ENCODE measurements around the gene FAM20C. TPM values are rescaled to one million over a fixed set of nuclear protein-coding genes. Genes with fewer than 3 reads are reported as not detected.
A peak's percentile ranks its signal among the peaks of the same experiment; 100 is the strongest.

Gene FAM20C
- total and polyA plus RNA-seq, 7 donors = 3.0 to 51.3 (median 21.0) TPM

DNA sequence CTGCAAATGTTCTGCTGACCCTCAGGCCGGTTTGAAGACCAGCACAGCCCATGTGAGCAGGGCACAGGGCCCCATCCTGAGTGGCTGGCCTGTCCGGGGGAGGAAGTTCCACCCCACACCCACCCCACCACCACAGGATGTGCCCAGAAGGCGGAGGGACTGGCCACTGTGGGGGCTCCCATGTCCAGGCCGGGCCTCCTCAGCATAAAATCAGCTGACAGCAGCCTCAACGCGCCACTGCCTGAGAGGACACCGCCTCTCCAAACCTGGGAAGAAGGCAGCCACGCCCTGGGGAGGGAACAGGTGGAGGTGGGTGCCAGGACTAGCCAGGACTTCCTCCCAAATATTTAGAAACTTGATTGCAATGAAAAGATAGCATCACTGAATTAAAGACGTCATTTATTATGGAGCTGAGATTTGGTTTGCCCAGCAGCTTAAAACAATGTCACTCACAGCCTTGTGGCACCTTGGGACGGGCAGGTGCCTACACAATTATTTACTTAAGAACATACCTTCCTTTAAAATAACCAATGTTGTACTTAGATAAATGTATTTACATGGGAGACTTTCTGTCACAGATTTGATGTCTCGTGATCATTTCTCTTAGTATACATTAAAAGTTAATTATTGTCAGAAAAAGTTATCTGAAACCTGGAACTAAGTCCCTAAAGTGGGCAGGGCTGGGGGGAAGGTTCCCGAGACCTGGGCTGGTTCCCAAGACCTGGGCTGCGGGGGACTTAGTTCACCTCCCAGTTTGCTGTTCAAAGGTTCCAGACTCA lies 27.3 kb upstream of the FAM20C start:
- DNase-seq = peak; percentile 63
- Histone ChIP-seq H3K27me3 (peaks cover 0 to 3% (median 0%) of the 10 kb centered on the region in 3 donors), H3K4me3 (no peak overlapping the region), H3K4me1 (peaks cover 0 to 12% (median 0%) of the 10 kb centered on the region in 4 donors), H3K27ac (no peak overlapping the region), H3K36me3 (no peaks in the 10 kb centered on the region), H3K9me3 (no peaks in the 10 kb centered on the region)
- intact Hi-C loops (cut with DNase I) = no loop called here
- TF ChIP-seq, protein P1, sequence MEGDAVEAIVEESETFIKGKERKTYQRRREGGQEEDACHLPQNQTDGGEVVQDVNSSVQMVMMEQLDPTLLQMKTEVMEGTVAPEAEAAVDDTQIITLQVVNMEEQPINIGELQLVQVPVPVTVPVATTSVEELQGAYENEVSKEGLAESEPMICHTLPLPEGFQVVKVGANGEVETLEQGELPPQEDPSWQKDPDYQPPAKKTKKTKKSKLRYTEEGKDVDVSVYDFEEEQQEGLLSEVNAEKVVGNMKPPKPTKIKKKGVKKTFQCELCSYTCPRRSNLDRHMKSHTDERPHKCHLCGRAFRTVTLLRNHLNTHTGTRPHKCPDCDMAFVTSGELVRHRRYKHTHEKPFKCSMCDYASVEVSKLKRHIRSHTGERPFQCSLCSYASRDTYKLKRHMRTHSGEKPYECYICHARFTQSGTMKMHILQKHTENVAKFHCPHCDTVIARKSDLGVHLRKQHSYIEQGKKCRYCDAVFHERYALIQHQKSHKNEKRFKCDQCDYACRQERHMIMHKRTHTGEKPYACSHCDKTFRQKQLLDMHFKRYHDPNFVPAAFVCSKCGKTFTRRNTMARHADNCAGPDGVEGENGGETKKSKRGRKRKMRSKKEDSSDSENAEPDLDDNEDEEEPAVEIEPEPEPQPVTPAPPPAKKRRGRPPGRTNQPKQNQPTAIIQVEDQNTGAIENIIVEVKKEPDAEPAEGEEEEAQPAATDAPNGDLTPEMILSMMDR (IDR thresholded peaks at IDR 0.05) = no peak
- no peak for TF ChIP-seq POLR2A (IDR thresholded peaks at IDR 0.05)
- TF ChIP-seq POLR2AphosphoS5 (IDR thresholded peaks at IDR 0.05) = no peak
- no peak for TF ChIP-seq EP300 (IDR thresholded peaks at IDR 0.05)
- 17 to 64% methylated on average over 13 of the region's 13 CpGs for WGBS, 2 donors

DNA sequence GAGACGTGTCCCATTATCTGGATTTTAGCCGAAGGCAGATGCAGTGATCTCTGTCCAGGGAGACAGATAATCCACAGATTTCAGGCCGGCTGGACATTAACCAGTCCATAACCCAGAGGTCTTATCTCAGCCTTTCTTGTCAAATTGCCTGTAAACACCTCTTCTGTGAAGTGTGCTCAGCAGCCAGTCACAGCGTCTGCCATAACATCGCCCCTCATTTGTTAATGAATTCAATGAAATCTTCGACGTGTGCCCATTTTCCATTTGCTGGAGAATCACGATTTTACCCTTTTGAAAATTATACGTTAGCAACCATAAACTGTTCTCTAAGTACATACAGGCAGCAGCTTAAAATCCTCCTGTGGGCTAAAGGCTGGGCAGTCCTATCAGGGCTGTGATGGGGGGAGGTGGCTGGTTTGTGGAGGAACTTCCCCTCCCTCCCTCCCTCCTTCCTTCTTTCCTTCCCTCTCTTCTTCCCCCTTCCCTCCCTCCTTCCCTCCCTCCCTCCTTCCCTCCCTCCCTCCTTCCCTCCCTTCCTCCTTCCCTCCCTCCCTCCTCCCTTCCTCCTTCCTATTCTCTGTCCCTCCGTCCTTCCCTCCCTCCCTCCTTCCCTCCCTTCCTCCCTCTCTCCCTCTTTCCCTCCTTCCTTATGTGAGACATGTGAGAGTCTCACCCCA lies 26.6 kb upstream of the FAM20C start:
- intact Hi-C loops (cut with DNase I) = no loop called here
- Histone ChIP-seq H3K4me1 (peaks cover 0 to 12% (median 0%) of the 10 kb centered on the region in 4 donors), H3K27me3 (no peaks in the 10 kb centered on the region), H3K27ac (peak overlapping the region in 1 of 4 donors; percentile 31), H3K36me3 (no peaks in the 10 kb centered on the region), H3K9me3 (no peaks in the 10 kb centered on the region), H3K4me3 (no peak overlapping the region)
- WGBS, 2 donors = 12 to 55% methylated on average over 10 of the region's 10 CpGs
- peak; percentile 47 for DNase-seq
- TF ChIP-seq POLR2A (IDR thresholded peaks at IDR 0.05) = no peak
- TF ChIP-seq POLR2AphosphoS5 (IDR thresholded peaks at IDR 0.05) = no peak
- TF ChIP-seq, protein P1 (IDR thresholded peaks at IDR 0.05) = no peak

DNA sequence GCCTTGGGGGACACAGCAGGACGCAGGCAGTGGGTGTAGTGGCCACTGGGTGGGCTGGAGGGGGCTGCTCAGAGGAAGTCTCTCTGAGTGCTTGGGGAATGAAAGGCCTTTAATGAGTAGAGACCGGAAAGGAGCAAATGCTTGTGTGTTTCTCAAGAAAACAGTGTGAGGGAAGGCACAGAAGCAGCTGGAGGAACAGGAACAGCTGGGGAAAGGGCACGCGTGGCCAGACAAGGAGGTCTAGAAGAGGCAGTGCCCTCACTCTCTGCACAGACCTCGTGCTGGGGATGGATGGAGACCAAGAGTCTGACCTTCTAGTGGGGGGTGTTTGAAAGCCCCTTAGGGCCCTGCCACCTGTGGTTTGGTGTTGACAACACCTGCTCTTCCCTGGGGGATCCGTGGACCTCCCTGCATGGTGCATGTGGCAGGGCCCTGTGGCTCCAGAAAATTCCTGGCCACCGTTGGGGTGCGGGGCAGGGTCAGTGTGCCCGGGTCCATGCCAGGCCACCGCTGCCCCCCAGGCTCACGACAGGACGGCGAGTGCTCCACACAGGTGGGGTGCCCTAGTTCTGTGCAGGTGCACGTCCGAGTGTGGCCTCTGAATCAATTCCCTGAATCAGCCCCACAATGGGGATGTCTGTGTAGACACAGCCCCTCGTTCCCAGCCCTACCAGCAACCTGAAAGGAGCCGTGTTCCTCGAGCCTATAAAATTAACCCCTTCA lies 25.9 kb upstream of the FAM20C start:
- intact Hi-C loops (cut with DNase I) = no loop called here
- H3K27ac ChIP-seq = peak overlapping the region in 1 of 4 donors; percentile 31
- H3K4me1 ChIP-seq = peaks cover 0 to 12% (median 0%) of the 10 kb centered on the region in 4 donors
- H3K4me3 ChIP-seq = no peak overlapping the region
- H3K9me3 ChIP-seq = no peaks in the 10 kb centered on the region
- TF ChIP-seq EP300 (IDR thresholded peaks at IDR 0.05) (no peak), POLR2A (IDR thresholded peaks at IDR 0.05) (no peak), POLR2AphosphoS5 (IDR thresholded peaks at IDR 0.05) (no peak)
- TF ChIP-seq, protein P1 (IDR thresholded peaks at IDR 0.05) = no peak
- peak; percentile 62 for DNase-seq
- WGBS, 2 donors = 51 to 67% methylated on average over 18 of the region's 18 CpGs
- H3K36me3 ChIP-seq = no peaks in the 10 kb centered on the region
- H3K27me3 ChIP-seq = no peaks in the 10 kb centered on the region

DNA sequence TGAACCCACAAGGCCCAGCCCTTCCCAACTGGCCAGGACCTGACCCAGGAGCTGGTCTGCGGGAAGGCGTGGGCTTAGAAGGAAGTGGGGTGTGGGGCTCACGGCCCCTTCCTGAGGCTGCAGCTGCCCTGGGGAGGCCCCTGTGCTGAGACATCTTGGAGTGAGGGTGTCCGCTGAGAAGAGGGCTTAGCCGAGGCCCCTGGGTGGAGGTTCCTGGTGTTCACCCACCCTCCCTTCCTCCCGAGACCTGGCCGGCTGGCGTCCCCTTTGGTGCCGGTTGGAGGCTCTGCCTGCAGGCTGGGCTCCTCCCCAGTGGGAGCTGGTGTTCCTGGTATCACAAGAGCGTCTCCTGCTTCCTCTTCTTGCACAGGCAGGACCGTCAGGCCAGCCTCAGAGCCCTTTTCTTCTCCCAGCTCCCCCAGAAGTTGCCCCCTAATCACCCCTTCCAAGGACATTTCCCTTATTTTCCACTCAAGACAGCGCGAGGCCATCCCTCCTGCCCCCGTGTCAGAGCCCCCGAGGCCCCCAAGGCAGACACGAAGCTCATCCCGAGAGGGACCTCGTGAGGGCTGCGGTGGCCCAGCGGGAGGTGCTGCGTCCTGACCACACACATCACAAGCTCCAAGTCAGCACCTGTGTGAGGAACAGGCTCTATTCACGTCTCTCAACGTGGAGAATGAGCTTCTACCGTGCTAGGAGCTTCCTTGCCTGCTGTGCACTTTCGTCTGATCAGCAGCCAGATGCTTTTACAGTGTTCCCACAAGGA lies 25.1 kb upstream of the FAM20C start:
- peak; percentile 62 for DNase-seq
- 69 to 79% methylated on average over 25 of the region's 25 CpGs for WGBS, 2 donors
- TF ChIP-seq, protein P1 (IDR thresholded peaks at IDR 0.05) = no peak
- TF ChIP-seq POLR2A (IDR thresholded peaks at IDR 0.05) = no peak
- no peak for TF ChIP-seq POLR2AphosphoS5 (IDR thresholded peaks at IDR 0.05)
- TF ChIP-seq EP300 (IDR thresholded peaks at IDR 0.05) = no peak
- Histone ChIP-seq H3K27me3 (no peaks in the 10 kb centered on the region), H3K27ac (no peak overlapping the region), H3K4me1 (peaks cover 0 to 12% (median 0%) of the 10 kb centered on the region in 4 donors), H3K4me3 (no peak overlapping the region), H3K9me3 (no peaks in the 10 kb centered on the region), H3K36me3 (no peaks in the 10 kb centered on the region)
- intact Hi-C loops (cut with DNase I) = no loop called here
